NCI-H1417 (cell line): ENCODE results near the gene PLCL2.
"Not testable (repeated sequence)": the region's sequence is repeated elsewhere in the genome, so short reads cannot be mapped to it uniquely, and the experiment has no call there.

Experiments used
- DNase-seq, 3 experiments: peaks; one replicate each; lab custom pipeline; 2025; lab: John Stamatoyannopoulos, UW

Gene PLCL2

DNA sequence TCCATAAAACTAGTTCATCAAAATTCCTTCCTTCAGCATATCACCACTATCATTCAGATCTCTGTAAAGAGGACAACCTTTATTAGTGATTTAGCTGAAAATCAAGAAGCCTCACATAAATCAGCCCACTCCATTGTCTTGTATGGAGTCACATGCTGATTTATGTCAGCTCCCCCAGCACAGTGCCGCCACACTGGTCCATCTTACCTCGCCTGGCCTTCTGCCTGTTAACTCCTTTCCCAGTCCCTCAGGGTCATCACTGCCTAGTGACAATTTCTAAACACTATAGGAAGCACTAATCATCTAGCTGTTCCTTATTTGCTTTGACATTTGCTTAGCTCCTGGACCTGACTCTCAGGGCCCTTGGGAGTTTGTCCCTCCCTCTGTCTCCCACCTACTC is 75.4 kb downstream of the PLCL2 start:
- no peak for DNase-seq

DNA sequence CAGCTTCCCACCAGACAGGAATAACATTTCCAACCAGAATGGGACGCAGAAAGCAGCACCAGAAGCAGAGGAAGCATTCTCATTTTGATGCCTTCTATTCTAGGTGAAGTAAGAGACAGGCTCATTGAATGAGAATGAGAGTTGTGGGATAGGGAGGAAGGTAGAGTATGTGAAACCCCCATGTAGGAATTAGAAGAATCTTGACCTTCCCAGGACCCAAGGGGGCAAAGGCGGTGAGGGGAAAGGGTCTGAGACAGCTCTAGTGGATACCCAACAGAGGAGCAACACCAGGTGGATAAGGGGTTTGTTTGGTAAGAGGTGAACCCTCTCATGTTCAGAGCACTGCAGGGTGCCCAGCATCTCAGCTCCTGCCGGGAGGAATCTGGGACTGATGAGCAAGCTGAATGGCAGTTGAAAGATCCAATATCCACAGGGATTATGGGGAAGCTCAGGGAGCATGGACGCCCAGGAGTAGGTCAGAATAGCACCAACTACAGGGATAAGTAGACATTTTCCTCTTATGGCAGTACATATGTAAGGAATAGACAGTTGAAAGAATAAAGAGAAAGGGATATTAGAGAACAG is 77.0 kb downstream of the PLCL2 start:
- no peak for DNase-seq

DNA sequence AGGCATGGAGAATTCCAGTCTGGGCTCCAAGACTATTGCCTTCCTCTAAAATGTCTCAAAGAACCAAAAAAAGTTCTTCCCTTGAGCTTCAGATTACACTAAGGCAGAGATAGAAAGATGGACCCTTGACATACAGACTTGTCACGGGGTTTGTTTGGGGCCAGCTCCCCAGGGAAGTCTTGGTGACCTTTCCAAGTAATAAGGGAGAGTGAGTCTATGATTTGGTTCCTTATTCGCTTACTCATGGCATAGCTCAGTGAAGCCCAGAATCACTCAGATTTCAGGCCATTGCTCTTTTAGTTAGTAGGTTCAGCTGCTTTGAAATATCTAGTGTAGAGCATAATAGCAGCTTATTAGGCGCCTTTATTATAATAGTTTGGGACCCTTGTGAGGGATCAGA is 90.3 kb downstream of the PLCL2 start:
- DNase-seq, result no peak

DNA sequence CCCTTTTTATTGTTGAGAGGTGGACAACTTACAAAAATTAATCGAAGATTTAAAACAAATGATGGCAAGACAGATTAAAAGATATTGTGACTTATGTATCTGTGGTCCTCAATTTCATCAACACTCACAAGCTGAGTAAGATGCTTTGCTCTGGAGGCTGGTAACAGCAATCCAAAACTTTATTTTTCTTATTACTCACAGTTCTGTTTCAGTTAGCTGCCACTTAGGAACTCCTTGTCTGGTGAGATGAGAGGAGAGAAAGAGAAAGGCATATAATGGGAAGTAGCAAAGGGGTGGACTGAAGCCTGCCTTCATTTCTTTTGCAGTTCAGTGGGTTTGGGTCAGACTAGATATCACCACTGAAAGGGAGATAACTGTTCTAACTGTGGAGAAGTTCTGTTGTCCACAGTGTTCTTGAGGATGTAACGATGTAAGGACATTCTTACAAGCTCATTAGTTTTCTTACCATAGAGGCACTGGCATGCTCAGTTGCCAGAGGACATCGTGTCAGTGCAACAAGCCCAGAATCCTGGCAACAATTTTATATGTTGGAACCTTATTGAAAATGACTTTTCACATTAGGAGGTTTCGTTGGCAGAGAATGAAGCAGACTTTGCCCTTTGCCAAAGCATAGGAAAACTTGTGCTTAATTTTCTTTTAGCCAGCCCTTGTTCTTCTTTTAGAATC is 93.6 kb downstream of the PLCL2 start:
- DNase-seq, result no peak

DNA sequence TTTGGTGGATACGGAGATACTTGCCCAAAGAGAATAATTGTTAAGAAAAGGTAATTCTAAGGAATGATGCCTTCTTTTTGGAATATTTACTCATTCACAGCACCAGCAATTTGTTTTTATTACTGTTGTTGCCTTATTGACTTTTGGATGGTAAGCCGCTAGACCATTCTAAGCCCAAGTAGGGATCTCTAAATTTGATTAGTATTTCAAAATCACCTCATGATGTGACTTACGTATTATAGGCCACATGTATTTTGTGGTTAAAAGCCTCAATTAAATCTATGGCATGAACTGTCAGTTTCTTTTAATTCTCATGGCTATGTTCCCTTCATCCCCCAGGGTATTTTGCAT is 94.1 kb downstream of the PLCL2 start:
- no peak for DNase-seq

DNA sequence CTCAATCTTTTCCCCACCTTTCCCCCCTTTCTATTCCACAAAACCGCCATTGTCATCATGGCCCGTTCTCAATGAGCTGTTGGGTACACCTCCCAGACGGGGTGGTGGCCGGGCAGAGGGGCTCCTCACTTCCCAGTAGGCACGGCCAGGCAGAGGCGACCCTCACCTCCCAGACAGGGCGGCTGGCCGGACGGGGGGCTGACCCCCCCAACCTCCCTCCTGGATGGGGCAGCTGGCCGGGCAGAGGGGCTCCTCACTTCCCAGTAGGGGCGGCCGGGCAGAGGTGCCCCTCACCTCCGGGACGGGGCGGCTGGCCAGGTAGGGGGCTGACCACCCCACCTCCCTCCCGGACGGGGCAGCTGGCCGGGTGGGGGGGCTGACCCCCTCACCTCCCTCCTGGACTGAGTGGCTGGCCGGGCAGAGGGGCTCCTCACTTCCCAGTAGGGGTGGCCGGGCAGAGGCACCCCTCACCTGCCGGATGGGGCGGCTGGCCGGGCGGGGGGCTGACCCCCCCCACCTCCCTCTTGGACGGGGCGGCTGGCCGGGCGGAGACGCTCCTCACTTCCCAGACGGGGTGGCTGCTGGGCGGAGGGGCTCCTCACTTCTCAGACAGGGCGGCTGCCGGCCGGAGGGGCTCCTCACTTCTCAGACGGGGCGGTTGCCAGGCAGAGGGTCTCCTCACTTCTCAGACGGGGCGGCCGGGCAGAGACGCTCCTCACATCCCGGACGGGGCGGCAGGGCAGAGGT is 95.2 kb downstream of the PLCL2 start:
- DNase-seq, result not testable (repeated sequence)

DNA sequence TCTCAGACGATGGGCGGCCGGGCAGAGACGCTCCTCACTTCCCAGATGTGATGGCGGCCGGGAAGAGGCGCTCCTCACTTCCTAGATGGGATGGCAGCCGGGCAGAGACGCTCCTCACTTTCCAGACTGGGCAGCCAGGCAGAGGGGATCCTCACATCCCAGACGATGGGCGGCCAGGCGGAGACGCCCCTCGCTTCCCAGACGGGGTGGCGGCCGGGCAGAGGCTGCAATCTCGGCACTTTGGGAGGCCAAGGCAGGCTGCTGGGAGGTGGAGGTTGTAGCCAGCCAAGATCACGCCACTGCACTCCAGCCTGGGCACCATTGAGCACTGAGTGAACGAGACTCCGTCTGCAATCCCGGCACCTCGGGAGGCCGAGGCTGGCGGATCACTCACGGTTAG is 95.8 kb downstream of the PLCL2 start:
- not testable (repeated sequence) for DNase-seq

DNA sequence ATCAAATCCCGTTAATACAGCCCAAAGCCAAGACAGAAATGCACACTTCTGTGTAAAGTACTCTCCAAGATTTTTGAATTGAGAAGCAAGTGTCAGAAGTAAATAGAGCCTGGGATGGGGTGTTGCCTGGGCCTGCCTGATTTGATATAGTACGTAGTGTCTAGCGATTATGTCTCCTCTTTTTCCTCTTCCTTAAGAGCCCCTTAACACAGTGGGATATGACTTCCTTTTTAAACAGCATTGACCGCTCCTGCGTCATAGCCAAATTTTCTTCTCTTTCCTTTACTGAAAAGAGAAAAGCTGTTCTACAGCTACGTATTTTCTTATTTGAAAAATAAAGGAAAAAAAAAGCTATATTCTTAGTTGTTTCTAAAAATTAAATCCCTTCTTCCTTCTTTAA is 97.7 kb downstream of the PLCL2 start:
- DNase-seq, result peak in 2 of 3 experiments; percentile 24 to 27

DNA sequence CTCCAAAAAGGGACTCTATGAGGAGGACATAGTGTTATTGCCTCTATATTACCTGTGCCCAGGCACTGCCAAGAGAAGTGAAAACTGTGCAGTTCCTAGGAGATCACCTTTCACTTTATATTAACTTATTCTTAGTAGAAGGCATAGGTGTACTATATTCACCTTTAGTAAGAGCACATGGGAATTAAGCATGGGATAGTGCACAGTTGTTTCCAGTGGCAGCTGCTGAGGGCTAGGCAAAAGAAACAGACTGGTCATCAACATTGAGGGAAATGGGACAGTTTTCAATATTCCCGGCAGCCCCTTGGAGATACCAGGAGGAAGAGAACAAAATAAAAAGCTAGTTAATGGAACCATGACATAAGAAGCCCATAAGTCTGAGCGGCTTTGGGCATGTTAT is 100.9 kb downstream of the PLCL2 start:
- DNase-seq, result no peak

DNA sequence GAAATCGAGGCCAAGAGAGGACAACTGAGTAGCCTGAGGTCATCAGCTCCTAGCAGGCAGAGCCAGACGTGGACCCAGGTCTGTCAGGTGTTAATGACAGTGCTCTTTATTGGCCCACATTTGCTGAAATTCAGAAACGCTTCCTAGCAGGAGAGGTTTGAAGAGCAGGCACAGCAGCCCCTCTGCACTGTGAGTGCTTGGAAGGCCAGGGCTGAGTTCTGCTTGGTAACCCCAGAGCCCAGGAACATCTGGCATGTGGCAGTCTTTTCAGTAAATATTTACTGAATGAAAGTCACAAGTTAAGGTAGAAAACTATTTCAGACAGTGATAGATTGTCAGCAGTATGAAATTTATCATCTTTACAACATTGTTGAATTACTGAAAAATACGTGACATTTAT is 102.4 kb downstream of the PLCL2 start:
- peak in 1 of 3 experiments; percentile 30 for DNase-seq

DNA sequence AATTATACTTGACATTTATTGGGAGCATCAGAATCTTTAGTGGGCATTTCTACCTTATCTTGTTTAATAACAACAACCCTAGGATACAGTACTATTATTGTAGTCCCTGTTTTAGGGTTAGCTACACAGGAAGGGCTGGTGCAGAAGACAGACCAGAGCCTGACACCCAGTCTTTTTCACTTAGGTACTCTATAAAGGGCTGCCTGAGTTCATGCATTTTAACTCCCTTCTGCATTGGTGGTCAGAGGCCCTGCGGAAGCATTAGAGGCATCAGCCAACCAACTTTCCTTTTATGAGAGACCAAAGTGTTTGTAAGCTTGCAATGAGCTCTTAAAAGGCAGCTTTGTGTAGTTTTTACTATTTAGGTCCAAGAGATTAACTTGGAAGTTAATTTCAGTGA is 105.4 kb downstream of the PLCL2 start:
- DNase-seq, result no peak

DNA sequence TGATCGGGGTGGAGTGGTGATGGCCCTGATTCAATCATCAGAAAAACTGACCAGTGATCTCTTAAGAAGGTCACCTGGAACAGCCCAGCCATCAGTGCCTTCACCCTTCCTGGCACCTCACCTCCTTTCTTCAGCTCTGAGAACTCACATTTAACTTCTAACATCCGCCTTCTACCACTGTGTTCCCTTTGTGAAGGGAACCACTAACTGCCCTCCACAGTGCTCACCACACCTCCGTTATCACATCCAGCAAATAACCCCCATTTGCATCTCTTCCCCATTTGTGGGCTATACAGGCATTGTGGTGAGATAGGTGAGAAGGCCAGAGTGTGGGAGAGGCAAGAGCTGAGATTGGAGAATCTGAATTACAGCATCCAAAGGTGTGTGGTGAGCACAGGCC is 107.4 kb downstream of the PLCL2 start:
- DNase-seq, result no peak

DNA sequence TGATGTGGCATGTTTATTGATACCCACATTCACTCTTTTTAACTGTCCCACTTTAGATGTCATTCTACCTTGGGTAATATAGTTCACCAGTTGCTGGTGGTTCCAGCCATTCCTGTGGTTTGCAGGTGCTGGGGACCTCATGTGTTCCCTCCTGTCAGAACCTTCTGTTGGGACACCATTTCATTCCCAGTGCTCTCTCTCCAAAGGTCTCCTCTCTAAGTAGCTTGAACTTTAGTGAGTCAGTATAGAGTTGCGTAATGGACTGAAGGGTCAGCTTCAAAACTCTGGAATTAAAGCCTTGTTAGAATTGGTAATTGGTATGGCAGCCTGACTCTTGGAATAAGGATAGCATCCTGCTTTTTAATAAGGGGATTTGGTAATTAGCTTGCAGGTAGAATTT is 108.5 kb downstream of the PLCL2 start:
- no peak for DNase-seq

DNA sequence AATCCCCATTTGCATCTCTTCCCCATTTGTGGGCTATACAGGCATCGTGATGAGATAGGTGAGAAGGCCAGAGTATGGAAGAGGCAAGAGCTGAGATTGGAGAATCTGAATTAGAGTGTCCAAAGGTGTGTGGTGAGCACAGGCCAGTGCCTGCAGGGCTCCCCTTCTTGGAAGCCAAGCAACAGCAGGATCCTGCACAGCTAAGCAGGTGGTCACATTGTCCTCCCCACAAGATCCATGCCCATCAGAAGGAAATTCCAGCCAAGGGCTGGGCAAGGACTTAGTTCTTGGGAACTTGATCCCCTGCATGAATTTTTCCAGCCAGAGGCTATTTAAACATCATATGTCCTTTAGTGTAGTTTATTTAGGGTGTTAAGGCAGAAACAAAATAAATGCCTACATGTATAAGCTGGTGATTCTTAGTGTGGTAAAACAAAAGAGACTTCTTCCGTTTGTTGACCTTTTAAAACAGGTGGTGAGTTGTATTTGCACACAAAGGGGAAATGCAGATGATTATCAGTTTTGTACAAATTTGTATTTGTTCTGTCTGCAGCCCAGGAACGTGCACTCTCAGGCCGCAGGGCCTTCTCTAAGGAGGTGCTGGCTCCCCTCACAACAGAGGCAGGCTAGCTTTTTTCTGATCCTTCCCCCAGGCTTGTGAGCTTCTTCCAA is 110.2 kb downstream of the PLCL2 start:
- peak in 1 of 3 experiments; percentile 60 for DNase-seq

DNA sequence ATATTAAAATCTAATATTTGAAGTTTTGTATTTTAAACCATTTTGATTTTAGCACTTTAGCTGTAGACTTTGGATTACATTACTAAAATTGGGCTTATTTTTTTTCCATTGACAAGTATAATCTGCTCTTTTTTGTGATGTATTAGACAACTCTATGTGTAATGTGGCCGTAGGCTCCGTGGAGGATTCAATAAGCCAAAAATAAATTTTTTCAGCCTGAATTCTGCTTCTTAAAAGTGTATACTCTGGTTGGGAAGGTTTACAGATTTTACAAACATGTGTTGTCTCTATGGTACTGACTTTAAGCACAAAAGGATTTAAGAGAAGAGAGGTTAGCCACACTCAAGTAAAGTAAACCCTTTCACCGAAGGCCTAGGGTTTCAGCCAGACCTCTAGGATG is 110.8 kb downstream of the PLCL2 start:
- DNase-seq, result no peak

DNA sequence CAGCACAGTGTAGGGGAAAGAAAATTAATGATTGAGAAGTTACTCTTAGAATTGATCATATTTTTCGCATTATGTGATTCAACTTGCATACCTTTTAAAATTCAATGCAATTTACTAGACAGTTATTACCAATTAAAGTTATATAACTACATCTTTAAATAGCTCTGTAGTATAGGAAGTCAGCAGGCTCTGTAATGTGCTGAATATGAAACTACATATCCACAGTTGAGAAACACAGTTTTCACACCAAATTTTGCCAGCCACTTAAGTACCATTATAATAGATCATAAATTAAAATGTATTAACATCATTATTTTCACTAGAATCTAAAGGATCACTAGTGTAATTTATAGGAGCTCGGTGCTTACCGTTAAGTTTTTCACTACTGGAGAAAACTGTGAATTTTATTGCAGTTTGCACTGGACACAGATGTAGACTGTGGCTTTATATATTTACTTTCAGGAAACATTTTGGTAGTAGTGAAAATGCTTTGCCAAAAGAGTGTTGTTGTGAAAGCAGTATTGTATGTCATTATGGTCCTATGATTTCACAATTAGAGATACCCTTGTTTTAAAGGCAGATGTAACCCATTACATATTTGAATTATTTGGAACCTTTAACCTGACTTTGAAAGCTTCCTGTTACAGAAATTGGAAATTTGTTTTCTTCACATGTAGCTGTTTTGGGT is 113.6 kb downstream of the PLCL2 start:
- DNase-seq, result no peak

DNA sequence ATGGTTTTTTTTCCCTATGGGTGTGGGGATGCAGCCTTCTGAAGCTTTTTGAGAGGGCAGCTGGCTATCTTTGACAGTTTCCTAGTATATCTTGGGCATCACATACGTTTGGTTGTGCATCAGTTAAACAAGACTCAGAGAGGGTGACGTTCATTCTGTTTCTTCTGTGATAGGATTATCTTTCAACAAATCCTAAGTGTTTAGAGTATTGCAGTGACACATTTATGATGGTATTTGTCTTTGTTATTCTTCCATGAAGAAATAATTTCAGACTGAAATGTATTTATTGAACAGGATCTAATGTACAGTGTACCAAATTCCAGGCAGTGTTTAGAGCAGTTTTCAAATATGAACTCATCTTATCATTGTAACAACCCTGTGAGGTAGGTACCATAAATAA is 114.4 kb downstream of the PLCL2 start:
- DNase-seq, result no peak

DNA sequence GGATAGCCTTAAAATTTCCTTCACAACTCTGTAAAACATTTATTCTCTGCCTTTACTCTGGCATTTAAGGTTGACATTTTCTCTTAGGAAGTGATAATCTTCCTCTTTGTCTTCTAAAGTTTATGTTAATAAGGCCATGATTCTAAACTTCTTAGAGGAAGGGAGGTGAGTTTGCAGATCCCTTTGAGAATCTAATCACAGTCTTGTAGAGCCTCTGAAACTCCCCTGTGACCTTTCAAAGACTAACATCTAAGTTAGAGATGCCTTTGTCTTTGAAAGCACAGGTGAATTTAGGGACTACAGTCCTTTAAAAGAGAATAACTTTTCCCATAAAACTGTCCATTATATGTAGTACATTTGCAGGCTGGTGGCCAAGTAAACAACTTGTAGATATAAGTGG is 115.1 kb downstream of the PLCL2 start:
- DNase-seq, result no peak

DNA sequence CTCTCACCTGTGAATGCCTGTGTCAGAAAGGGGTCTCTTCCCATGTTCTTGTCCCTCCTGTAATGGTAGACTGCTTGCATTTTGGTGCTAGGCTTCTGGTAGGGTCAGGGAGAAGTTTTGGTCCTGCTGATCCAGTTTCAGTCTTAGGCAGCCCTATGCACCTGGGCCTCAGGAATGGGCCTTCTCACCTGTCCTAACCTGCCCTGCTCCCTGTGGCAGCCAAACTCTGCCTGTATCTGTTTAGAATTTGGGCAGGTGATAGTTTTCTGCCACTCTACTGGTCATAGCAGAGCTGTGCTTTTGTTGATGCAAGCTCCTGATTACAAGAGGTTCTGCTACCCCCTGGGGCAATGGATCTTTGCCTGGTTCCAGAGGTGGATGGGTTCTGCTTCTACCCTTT is 118.7 kb downstream of the PLCL2 start:
- no peak for DNase-seq

DNA sequence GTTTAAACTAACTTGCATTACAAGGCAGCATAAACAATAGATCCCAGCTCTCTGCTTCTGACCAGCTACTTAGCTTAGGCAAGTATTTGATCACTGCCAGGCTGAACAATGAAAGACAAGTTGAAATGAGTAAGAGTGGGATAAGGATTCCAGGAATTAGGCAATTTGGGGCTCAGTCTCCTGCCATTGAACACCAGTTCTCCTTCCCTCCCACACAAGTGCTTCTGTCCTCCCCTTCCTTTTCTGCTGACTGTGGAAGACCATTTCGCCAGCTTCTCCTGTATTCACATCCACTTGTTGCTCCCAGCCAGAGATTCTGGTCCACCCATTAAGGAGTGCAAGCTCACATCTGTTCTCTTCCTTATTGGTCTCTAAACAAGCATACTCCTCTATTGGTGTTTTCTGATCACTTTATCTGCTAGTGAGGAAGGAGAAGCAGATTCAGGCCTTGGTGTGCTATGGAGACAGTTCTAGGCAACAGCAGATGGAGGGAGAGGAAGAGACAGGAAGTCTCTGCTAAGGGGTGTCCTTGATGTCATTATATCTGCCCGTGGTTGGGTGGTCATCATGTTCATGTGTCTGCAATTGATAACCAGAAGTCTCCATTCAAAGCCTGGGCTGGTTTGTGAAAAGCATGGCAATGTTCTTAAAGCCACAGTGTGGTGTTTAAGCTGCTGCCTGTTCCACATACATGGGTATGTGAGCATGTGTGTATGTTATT is 121.5 kb downstream of the PLCL2 start:
- no peak for DNase-seq

DNA sequence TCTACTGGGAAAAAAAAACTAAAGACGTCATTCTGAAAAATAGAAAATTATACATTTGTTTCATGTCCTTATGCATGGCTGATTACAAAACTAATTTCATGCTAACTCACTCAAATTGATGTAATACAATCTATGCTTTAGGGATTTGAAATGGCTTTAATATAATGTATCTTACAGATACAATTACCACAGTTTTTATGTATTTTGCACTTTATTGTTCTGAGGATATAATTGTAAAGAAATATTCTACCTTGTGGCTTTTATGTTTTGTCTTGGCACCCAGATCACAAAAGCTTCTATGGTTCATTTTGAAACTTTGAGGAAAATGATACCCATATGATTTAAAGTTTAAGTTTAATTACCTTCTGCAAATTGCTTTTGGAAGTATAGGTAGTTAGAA is 122.5 kb downstream of the PLCL2 start:
- DNase-seq, result no peak

DNA sequence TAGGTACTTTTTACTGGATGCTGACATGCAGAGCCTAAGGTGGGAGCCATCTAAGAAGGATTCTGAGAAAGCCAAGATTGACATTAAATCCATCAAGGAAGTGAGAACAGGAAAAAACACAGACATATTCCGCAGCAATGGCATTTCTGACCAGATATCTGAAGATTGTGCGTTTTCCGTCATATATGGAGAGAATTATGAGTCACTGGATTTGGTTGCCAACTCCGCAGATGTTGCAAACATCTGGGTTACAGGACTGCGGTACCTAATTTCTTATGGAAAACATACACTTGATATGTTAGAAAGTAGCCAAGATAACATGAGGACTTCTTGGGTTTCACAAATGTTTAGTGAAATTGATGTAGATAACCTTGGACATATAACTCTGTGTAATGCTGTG is 125.1 kb downstream of the PLCL2 start:
- DNase-seq, result no peak
